ENCODE data around the gene MAP2K1.

The MAP2K1 gene

DNA sequence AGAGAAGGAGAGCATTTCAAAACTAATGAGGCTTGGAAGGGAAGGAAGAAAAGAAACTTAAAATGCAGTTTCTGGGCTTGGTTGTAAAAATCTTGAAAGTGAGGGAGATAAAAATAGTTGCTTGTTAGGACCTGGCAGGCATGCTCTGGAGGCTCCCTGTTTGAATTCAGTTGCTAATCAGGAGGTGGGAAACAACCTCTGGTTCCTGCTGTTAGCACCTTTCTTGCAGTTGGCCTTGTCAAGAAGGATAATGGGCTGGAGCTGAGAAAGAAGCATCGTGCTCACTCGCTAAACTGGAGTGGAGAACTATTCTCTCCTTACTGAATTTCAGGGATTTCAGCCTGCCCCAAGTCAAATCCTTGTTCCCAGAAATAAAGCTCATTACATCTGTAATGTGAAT lies 87.4 kb downstream of the MAP2K1 start:
- Histone ChIP-seq H3K4ac (ENCODE audit: low read depth, low read length) (no peak overlapping the region), H3K36me3 (ENCODE audit: control insufficient read depth in 1 of 2, insufficient read depth in 2 of 2, low read length in 2 of 2) (peaks cover 0 to 2% of the 10 kb centered on the region in 2 experiments), H3K4me1 (ENCODE audit: control insufficient read depth in 1 of 2, insufficient read depth in 2 of 2, low read length in 2 of 2) (peaks cover 3 to 23% of the 10 kb centered on the region in 2 experiments), H3K79me2 (ENCODE audit: control insufficient read depth, insufficient read depth, low read length, poor library complexity) (peaks cover 1% of the 10 kb centered on the region), H3K14ac (ENCODE audit: low read length) (no peak overlapping the region), H3K4me3 (ENCODE audit: low read depth, low read length) (no peak overlapping the region), H2AFZ (ENCODE audit: insufficient read depth, low read length, poor library complexity) (no peak overlapping the region), H3K27me3 (ENCODE audit: insufficient read depth, low read length) (no peaks in the 10 kb centered on the region), H4K8ac (ENCODE audit: low read depth, low read length) (no peak overlapping the region), H3K4me2 (ENCODE audit: low read length) (no peak overlapping the region), H3K18ac (ENCODE audit: low read length) (no peak overlapping the region), H2BK12ac (ENCODE audit: low read length) (no peak overlapping the region), H3K27ac (ENCODE audit: low read depth, low read length) (no peak overlapping the region), H2BK5ac (ENCODE audit: low read depth, low read length, poor library complexity) (no peak overlapping the region), H3K9me3 (ENCODE audit: insufficient read depth, low read depth, low read length) (no peaks in the 10 kb centered on the region), H2AK5ac (ENCODE audit: low read length) (no peak overlapping the region), H3K23ac (ENCODE audit: low read length) (no peak overlapping the region), H3K79me1 (ENCODE audit: low read length) (peaks cover 7% of the 10 kb centered on the region), H4K12ac (ENCODE audit: low read depth, low read length) (no peak overlapping the region), H3K9ac (ENCODE audit: low read length) (no peak overlapping the region), H2BK120ac (ENCODE audit: insufficient read depth, low read length, poor library complexity) (no peak overlapping the region), H4K91ac (ENCODE audit: low read depth, low read length) (no peak overlapping the region)
- no CpG with 5 or more reads among the region's 2 CpGs for WGBS (ENCODE audit: extremely low coverage, insufficient coverage, insufficient read length)
- DNase-seq, result no peak

DNA sequence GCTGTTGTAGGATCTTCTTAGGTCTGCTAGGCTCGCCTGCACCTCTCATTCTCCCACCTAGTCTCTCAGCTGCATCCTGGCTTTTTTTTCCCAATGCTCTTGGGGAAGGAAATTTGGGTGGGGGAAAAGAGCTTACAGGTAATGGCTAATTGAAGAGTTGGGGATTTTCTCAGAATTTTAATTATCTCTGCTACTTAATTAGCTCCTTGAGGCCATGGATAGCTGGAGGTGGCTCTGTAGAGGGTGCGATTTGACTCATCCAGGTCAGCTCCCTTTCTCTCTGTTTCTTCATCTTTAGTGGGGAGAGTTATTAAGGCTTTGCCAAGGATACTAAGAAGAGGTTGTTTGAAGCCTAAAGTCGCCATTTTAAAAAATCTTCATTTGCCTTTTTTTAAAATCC lies 88.3 kb downstream of the MAP2K1 start:
- Histone ChIP-seq H3K18ac (ENCODE audit: low read length) (no peak overlapping the region), H3K27ac (ENCODE audit: low read depth, low read length) (no peak overlapping the region), H3K4me2 (ENCODE audit: low read length) (no peak overlapping the region), H2AFZ (ENCODE audit: insufficient read depth, low read length, poor library complexity) (no peak overlapping the region), H3K79me1 (ENCODE audit: low read length) (peaks cover 7% of the 10 kb centered on the region), H3K9ac (ENCODE audit: low read length) (no peak overlapping the region), H3K36me3 (ENCODE audit: control insufficient read depth in 1 of 2, insufficient read depth in 2 of 2, low read length in 2 of 2) (peaks cover 0 to 2% of the 10 kb centered on the region in 2 experiments), H2BK12ac (ENCODE audit: low read length) (no peak overlapping the region), H3K4me1 (ENCODE audit: control insufficient read depth in 1 of 2, insufficient read depth in 2 of 2, low read length in 2 of 2) (peaks cover 3 to 23% of the 10 kb centered on the region in 2 experiments), H2BK5ac (ENCODE audit: low read depth, low read length, poor library complexity) (no peak overlapping the region), H2AK5ac (ENCODE audit: low read length) (no peak overlapping the region), H3K14ac (ENCODE audit: low read length) (no peak overlapping the region), H4K8ac (ENCODE audit: low read depth, low read length) (no peak overlapping the region), H2BK120ac (ENCODE audit: insufficient read depth, low read length, poor library complexity) (no peak overlapping the region), H3K4ac (ENCODE audit: low read depth, low read length) (no peak overlapping the region), H3K9me3 (ENCODE audit: insufficient read depth, low read depth, low read length) (no peaks in the 10 kb centered on the region), H3K27me3 (ENCODE audit: insufficient read depth, low read length) (no peaks in the 10 kb centered on the region), H3K4me3 (ENCODE audit: low read depth, low read length) (no peak overlapping the region), H3K23ac (ENCODE audit: low read length) (no peak overlapping the region), H3K79me2 (ENCODE audit: control insufficient read depth, insufficient read depth, low read length, poor library complexity) (peaks cover 1% of the 10 kb centered on the region), H4K12ac (ENCODE audit: low read depth, low read length) (no peak overlapping the region), H4K91ac (ENCODE audit: low read depth, low read length) (no peak overlapping the region)
- no peak for DNase-seq
- no CpG with 5 or more reads among the region's 3 CpGs for WGBS (ENCODE audit: extremely low coverage, insufficient coverage, insufficient read length)

DNA sequence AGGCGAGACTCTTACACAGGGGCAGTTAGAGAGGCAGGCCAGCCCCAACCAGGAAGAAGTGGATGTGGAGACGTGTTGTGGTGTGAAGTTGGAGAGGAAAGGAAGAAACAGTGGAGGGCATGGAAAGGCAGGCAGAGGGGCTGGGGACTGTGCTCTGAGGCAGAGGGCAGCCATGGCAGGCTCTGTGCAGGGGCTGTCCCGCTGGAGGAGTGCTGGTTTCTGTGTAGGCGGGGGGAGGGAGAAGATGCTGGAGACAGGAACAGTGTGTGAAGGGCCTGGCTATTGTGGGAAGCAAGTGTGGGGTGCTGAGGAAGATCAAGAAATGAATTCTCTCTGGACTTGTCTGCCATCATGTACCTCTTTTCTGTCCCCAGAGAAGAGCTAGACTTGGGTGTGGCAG lies 89.8 kb downstream of the MAP2K1 start:
- H3K79me2 ChIP-seq (ENCODE audit: control insufficient read depth, insufficient read depth, low read length, poor library complexity), result peaks cover 1% of the 10 kb centered on the region
- no peak overlapping the region for H3K18ac ChIP-seq (ENCODE audit: low read length)
- H3K27ac ChIP-seq (ENCODE audit: low read depth, low read length), result no peak overlapping the region
- no peak for DNase-seq
- H3K27me3 ChIP-seq (ENCODE audit: insufficient read depth, low read length), result no peaks in the 10 kb centered on the region
- H3K79me1 ChIP-seq (ENCODE audit: low read length), result peaks cover 7% of the 10 kb centered on the region
- H3K4me2 ChIP-seq (ENCODE audit: low read length), result no peak overlapping the region
- H3K9ac ChIP-seq (ENCODE audit: low read length), result no peak overlapping the region
- H2BK5ac ChIP-seq (ENCODE audit: low read depth, low read length, poor library complexity), result no peak overlapping the region
- no peak overlapping the region for H3K23ac ChIP-seq (ENCODE audit: low read length)
- H3K36me3 ChIP-seq (ENCODE audit: control insufficient read depth in 1 of 2, insufficient read depth in 2 of 2, low read length in 2 of 2), result peaks cover 2% of the 10 kb centered on the region in 2 experiments
- no CpG with 5 or more reads among the region's 4 CpGs for WGBS (ENCODE audit: extremely low coverage, insufficient coverage, insufficient read length)
- no peak overlapping the region for H3K4ac ChIP-seq (ENCODE audit: low read depth, low read length)
- no peak overlapping the region for H3K4me3 ChIP-seq (ENCODE audit: low read depth, low read length)
- H4K91ac ChIP-seq (ENCODE audit: low read depth, low read length), result peak overlapping the region; percentile 7
- no peak overlapping the region for H4K8ac ChIP-seq (ENCODE audit: low read depth, low read length)
- peak overlapping the region; percentile 1 for H2BK12ac ChIP-seq (ENCODE audit: low read length)
- no peak overlapping the region for H3K14ac ChIP-seq (ENCODE audit: low read length)
- no peaks in the 10 kb centered on the region for H3K9me3 ChIP-seq (ENCODE audit: insufficient read depth, low read depth, low read length)
- no peak overlapping the region for H2BK120ac ChIP-seq (ENCODE audit: insufficient read depth, low read length, poor library complexity)
- peaks cover 12 to 32% of the 10 kb centered on the region in 2 experiments for H3K4me1 ChIP-seq (ENCODE audit: control insufficient read depth in 1 of 2, insufficient read depth in 2 of 2, low read length in 2 of 2)
- no peak overlapping the region for H2AFZ ChIP-seq (ENCODE audit: insufficient read depth, low read length, poor library complexity)
- H4K12ac ChIP-seq (ENCODE audit: low read depth, low read length), result no peak overlapping the region
- H2AK5ac ChIP-seq (ENCODE audit: low read length), result no peak overlapping the region

DNA sequence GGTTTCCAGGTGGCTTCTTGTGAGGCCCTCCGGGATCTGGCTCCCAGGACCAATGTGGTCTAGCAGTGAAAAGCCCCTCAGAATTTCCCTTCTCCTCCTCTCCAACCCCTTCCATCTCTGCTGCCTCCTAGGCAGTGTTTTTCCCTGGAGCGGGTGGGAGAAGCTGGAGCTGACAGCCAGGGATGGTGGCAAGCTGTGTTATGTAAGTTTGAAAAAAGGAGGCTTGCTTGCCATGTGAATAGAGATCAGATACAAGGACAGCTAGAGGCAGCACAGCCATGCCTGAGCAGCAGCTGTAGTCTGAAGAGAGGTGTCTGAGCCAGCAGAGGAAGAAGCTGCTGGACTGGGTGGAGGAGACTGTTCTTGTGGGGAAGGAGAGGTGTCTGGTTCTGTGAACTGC lies 90.3 kb downstream of the MAP2K1 start:
- H3K4me3 ChIP-seq (ENCODE audit: low read depth, low read length), result no peak overlapping the region
- no peak overlapping the region for H3K27ac ChIP-seq (ENCODE audit: low read depth, low read length)
- H2BK120ac ChIP-seq (ENCODE audit: insufficient read depth, low read length, poor library complexity), result no peak overlapping the region
- H3K14ac ChIP-seq (ENCODE audit: low read length), result no peak overlapping the region
- no peaks in the 10 kb centered on the region for H3K9me3 ChIP-seq (ENCODE audit: insufficient read depth, low read depth, low read length)
- no peak overlapping the region for H3K4ac ChIP-seq (ENCODE audit: low read depth, low read length)
- H3K9ac ChIP-seq (ENCODE audit: low read length), result no peak overlapping the region
- no peak for DNase-seq
- no peak overlapping the region for H4K8ac ChIP-seq (ENCODE audit: low read depth, low read length)
- H4K12ac ChIP-seq (ENCODE audit: low read depth, low read length), result no peak overlapping the region
- no peak overlapping the region for H2BK12ac ChIP-seq (ENCODE audit: low read length)
- no peak overlapping the region for H4K91ac ChIP-seq (ENCODE audit: low read depth, low read length)
- H2AFZ ChIP-seq (ENCODE audit: insufficient read depth, low read length, poor library complexity), result no peak overlapping the region
- no peaks in the 10 kb centered on the region for H3K27me3 ChIP-seq (ENCODE audit: insufficient read depth, low read length)
- H3K23ac ChIP-seq (ENCODE audit: low read length), result no peak overlapping the region
- H3K36me3 ChIP-seq (ENCODE audit: control insufficient read depth in 1 of 2, insufficient read depth in 2 of 2, low read length in 2 of 2), result peaks cover 5% of the 10 kb centered on the region in 2 experiments
- peaks cover 14 to 34% of the 10 kb centered on the region in 2 experiments for H3K4me1 ChIP-seq (ENCODE audit: control insufficient read depth in 1 of 2, insufficient read depth in 2 of 2, low read length in 2 of 2)
- H2BK5ac ChIP-seq (ENCODE audit: low read depth, low read length, poor library complexity), result no peak overlapping the region
- no peak overlapping the region for H3K4me2 ChIP-seq (ENCODE audit: low read length)
- peaks cover 6% of the 10 kb centered on the region for H3K79me1 ChIP-seq (ENCODE audit: low read length)
- WGBS (ENCODE audit: extremely low coverage, insufficient coverage, insufficient read length), result no CpG with 5 or more reads among the region's 2 CpGs
- H3K79me2 ChIP-seq (ENCODE audit: control insufficient read depth, insufficient read depth, low read length, poor library complexity), result peaks cover 1% of the 10 kb centered on the region
- H2AK5ac ChIP-seq (ENCODE audit: low read length), result no peak overlapping the region
- H3K18ac ChIP-seq (ENCODE audit: low read length), result no peak overlapping the region
